Tibial artery (tissue), 4 donors: ENCODE results near the gene C15orf39.
"Not testable (repeated sequence)": the region's sequence is repeated elsewhere in the genome, so short reads cannot be mapped to it uniquely, and the experiment has no call there.

Experiments used
- DNase-seq, 2 donors: peaks; one replicate each; pipeline ENCODE4 v3.0.0-alpha.2; 2019
- H3K27ac ChIP-seq, 2 donors: fragments of 200-600 bp; sonication (generic) in 1 of 2; 1 replicate in 1 of 2; 2 replicates in 1 of 2; pipeline ENCODE4 v1.5.1; 2018 to 2019; ENCODE audit warnings: mild to moderate bottlenecking in 1 of 2
- H3K27me3 ChIP-seq, 2 donors: fragments of 200-600 bp; sonication (generic) in 1 of 2; one replicate each; pipeline versions ENCODE4 v1.5.1 to v1.6.0; 2016 to 2019
- H3K36me3 ChIP-seq, 3 donors: fragments of 200-600 bp; sonication (generic) in 2 of 3; one replicate each; pipeline ENCODE4 v1.5.1; 2016 to 2019; ENCODE audit warnings: mild to moderate bottlenecking in 2 of 3
- H3K4me1 ChIP-seq, 4 donors: fragments of 200-600 bp; sonication (generic) in 2 of 4; 1 replicate in 3 of 4; 2 replicates in 1 of 4; pipeline ENCODE4 v1.5.1; 2016 to 2019
- H3K4me3 ChIP-seq, 2 donors: fragments of 200-600 bp; sonication (generic) in 1 of 2; 1 replicate in 1 of 2; 2 replicates in 1 of 2; pipeline ENCODE4 v1.5.1; 2018 to 2019; ENCODE audit warnings: mild to moderate bottlenecking in 2 of 2
- H3K9me3 ChIP-seq, 3 donors: fragments of 200-600 bp; sonication (generic) in 1 of 3; one replicate each; pipeline ENCODE4 v1.5.1; 2016 to 2019
- intact Hi-C: fragments of 100-400 bp; cut with DNase I; formaldehyde crosslinking; loops from one replicate; pipeline ENCODE4 v1.15.0; 2023; ENCODE audit warnings: low total_unique reads
- TF ChIP-seq, protein P1 (sequence below), 2 experiments: fragments of 200-600 bp in 1 of 2; fragments of 450-650 bp in 1 of 2; IDR thresholded peaks; one replicate each; pipeline ENCODE4 v1.5.1; 2017 to 2019; ENCODE audit warnings: antibody characterized with exemption in 2 of 2, mild to moderate bottlenecking in 1 of 2, moderate library complexity in 1 of 2

The C15orf39 gene

DNA sequence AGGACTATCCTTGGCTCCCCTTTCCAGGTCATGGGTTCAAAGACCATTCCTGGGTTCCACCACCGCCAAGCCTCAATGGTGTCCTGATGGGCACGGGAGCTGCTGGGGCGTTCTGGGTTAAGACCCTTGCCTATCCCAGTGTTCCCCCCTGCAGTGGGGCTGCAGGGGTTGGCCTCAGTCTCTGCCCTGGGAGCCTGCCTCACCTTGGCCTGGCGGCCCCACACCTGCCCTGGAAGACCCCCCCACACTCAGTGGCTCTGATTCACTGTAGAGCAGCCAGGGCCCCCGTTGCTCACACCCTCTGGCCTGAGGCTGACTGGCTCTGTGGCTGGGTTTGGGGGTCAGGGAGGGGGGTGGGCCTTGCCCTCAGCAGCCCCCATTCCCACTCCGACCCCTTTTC is 22.0 kb downstream of the C15orf39 start:
- no peak for DNase-seq
- Histone ChIP-seq H3K9me3 (no peaks in the 10 kb centered on the region), H3K4me3 (no peak overlapping the region), H3K4me1 (no peaks in the 10 kb centered on the region), H3K27me3 (peaks cover 0 to 15% of the 10 kb centered on the region in 2 donors), H3K27ac (no peak overlapping the region), H3K36me3 (peaks cover 0 to 14% (median 9%) of the 10 kb centered on the region in 3 donors)
- TF ChIP-seq, protein P1, sequence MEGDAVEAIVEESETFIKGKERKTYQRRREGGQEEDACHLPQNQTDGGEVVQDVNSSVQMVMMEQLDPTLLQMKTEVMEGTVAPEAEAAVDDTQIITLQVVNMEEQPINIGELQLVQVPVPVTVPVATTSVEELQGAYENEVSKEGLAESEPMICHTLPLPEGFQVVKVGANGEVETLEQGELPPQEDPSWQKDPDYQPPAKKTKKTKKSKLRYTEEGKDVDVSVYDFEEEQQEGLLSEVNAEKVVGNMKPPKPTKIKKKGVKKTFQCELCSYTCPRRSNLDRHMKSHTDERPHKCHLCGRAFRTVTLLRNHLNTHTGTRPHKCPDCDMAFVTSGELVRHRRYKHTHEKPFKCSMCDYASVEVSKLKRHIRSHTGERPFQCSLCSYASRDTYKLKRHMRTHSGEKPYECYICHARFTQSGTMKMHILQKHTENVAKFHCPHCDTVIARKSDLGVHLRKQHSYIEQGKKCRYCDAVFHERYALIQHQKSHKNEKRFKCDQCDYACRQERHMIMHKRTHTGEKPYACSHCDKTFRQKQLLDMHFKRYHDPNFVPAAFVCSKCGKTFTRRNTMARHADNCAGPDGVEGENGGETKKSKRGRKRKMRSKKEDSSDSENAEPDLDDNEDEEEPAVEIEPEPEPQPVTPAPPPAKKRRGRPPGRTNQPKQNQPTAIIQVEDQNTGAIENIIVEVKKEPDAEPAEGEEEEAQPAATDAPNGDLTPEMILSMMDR (IDR thresholded peaks at IDR 0.05): no peak
- intact Hi-C loops: no loop called here

DNA sequence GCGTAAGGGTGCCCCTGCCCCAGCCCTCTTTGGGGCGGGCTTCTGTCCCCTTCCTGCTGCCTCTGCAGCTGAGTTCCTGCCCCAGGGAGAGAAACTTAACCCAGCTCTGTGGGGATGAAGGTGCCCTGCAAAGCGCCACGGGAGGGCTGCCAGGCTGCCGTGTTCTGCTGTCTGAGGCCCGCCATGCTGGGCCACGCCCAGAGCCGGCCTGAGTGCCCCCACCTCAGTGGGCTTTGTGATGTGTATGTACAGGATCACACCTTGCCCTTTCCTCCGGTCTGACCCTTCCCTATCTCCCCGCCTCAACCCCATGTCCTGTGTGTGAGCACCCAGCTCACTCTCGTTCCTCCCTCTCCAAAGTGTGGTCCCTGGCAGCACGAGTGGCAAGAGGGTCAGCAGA is 22.6 kb downstream of the C15orf39 start:
- no peaks in the 10 kb centered on the region for H3K4me1 ChIP-seq
- intact Hi-C loops: no loop called here
- no peaks in the 10 kb centered on the region for H3K9me3 ChIP-seq
- H3K27ac ChIP-seq: no peak overlapping the region
- DNase-seq: no peak
- no peak overlapping the region for H3K4me3 ChIP-seq
- H3K27me3 ChIP-seq: peaks cover 0 to 21% of the 10 kb centered on the region in 2 donors
- TF ChIP-seq, protein P1 (IDR thresholded peaks at IDR 0.05): no peak
- H3K36me3 ChIP-seq: peaks cover 0 to 14% (median 9%) of the 10 kb centered on the region in 3 donors

DNA sequence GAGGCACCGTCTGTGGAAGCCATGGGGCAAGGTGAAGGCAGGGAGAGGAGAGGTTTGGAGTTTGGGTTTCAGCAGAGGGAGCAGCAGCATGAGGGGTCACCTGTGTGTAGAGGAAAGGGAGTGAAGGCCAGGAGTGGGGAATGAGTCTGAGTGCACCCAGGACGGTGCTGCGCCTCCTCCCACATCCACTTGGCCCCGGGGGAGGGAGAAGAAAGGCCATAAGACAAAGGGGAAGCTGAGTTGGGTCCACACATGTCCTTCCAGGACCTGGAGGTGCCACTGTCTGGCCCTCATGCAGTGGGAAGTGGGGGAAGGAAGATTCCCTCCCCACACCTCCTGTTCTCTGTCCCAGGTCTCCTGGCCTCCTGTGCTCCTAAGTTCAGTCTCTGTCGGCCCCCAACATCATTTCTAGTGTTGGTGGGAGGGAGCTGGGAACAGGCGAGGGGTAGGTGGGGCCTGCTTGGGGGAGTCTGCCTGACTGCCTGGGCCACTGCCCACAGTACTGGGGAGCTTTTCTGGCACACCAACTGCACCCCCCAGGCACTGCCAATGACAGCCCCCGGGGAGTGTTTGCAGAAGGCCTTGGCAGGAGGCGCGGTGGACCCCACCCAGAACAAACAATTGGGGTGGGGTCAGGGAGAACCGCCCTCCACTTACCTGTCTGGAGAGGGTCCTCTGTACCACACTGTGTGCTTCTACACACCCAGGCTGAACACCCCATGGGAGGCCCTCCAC is 23.6 kb downstream of the C15orf39 start:
- H3K27ac ChIP-seq, H3K36me3 ChIP-seq, H3K9me3 ChIP-seq, H3K4me3 ChIP-seq, H3K4me1 ChIP-seq, DNase-seq: not testable (repeated sequence)
- intact Hi-C loops: loop anchor here (5.0 kb wide), 1 partner anchor 607 kb away; no protein-coding TSS in a partner anchor
- H3K27me3 ChIP-seq: peaks cover 0 to 22% of the 10 kb centered on the region in 2 donors

DNA sequence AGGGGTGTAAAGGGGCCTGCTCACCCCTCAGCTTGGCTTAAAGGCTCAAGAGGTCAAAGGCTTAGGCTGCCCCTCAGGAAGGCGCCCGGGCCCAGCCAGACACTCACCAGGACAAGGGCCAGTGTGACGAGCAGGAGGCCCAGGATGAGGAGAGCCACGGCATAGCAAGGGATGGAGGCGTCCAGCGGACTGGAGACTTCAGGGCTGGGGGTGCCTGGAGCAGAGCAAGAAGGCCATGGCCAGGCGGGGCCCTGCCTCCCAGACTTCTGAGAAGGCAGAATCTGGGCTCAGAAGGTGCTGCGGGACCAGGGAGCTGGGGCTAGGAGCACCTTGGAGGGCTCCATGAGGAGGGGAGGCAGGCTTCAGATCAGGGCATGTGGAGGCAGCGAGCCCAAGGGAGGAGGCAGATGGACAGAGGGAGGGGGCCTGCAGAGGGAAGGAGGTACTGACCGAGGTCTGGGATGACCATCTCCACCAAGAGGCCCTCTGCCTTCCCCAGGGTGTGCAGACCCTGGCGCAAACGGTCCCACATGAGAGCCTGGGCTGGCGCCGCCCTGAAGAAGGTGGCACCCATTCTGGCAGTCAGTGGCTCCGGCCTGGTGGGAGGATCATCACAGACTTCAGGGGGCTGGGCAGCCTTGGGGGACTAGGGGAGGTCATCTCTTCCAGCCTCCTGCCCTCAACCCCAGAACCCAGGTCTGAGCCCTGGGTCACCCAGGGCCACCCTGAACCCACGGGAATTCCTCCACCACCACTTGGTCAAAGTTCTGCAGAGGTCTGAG is 24.5 kb downstream of the C15orf39 start:
- Histone ChIP-seq H3K27me3 (peaks cover 0 to 27% of the 10 kb centered on the region in 2 donors), H3K36me3 (no peaks in the 10 kb centered on the region), H3K4me1 (no peaks in the 10 kb centered on the region), H3K27ac (no peak overlapping the region), H3K9me3 (no peaks in the 10 kb centered on the region), H3K4me3 (no peak overlapping the region)
- TF ChIP-seq, protein P1 (IDR thresholded peaks at IDR 0.05): no peak
- intact Hi-C loops: loop anchor here (5.0 kb wide), 1 partner anchor 606 kb away; no protein-coding TSS in a partner anchor
- DNase-seq: no peak

DNA sequence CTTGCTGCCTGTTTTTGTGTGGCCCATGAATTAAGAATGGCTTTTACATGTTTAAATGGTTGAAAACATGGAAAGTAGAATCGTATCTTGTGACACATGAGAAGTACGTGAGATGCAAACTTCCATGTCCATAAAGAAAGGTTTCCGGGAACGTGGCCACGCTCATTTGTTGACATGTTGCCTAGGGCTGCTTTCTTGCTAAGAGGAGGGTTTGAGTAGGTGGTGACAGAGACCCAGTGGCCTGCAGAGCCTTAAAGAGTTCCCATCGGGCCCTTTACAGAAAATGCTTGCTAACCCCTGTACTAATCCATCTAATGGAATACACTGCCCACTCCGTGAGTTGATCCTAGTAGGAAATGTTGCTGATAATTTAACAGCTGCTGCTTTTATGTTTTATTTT is 25.4 kb downstream of the C15orf39 start:
- peaks cover 0 to 34% of the 10 kb centered on the region in 2 donors for H3K27me3 ChIP-seq
- DNase-seq, H3K27ac ChIP-seq, H3K4me3 ChIP-seq, H3K9me3 ChIP-seq, H3K36me3 ChIP-seq, H3K4me1 ChIP-seq: not testable (repeated sequence)
- intact Hi-C loops: loop anchor here (5.0 kb wide), 1 partner anchor 605 kb away; no protein-coding TSS in a partner anchor

DNA sequence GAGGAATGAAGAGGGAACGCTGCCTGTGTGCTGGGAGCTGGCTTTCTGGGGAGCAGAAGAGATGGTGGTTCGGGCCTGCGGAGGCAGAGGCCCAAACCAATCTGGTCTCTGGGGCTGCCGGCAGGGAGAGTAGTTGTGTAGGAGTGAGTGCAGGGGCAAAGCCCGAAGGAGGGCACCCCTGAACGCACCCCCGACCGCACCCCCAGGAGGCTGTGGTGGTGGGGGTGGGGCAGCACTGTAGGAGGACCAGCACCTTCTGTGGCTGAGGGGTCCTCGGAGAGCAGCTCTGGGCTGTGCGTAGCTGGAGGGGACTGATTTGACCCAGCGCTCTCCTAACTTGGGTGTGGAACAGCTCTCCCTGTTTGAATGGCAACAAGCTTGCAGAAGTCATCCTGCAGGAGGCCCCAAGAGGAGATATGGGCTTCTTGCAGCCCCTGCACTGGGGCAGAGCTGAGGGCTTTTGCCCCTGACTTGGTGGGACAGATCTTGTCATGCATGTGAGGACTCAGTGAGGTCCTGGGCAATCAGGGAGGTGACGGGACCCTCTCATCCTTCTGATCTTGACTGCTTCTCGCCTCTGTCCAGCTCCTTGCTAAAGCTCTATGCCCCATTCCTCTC is 26.1 kb downstream of the C15orf39 start:
- Histone ChIP-seq H3K27me3 (peaks cover 0 to 41% of the 10 kb centered on the region in 2 donors), H3K36me3 (no peaks in the 10 kb centered on the region), H3K4me1 (no peaks in the 10 kb centered on the region), H3K4me3 (no peak overlapping the region), H3K9me3 (no peaks in the 10 kb centered on the region), H3K27ac (no peak overlapping the region)
- intact Hi-C loops: loop anchor here (5.0 kb wide), 1 partner anchor 605 kb away; no protein-coding TSS in a partner anchor
- TF ChIP-seq, protein P1 (IDR thresholded peaks at IDR 0.05): no peak
- DNase-seq: no peak
